ENCODE data around the gene GOLGA6D.
"Not testable (repeated sequence)": the region's sequence is repeated elsewhere in the genome, so short reads cannot be mapped to it uniquely, and the experiment has no call there.

The GOLGA6D gene

GRCh38 chr15:75237316-75237982 lies 45.2 kb upstream of the GOLGA6D start:
- H3K27me3 ChIP-seq, result peaks cover 0 to 54% of the 10 kb centered on the region in 2 donors
- H3K4me3 ChIP-seq, result no peak overlapping the region
- no peak overlapping the region for H3K27ac ChIP-seq
- intact Hi-C loops (cut with DNase I; ENCODE audit: low total_unique reads), result loop anchor here (5.0 kb wide), 1 partner anchor 65 kb away; no protein-coding TSS in a partner anchor
- no peaks in the 10 kb centered on the region for H3K36me3 ChIP-seq
- DNase-seq, result peak; percentile 15 to 46
- TF ChIP-seq, protein P1, sequence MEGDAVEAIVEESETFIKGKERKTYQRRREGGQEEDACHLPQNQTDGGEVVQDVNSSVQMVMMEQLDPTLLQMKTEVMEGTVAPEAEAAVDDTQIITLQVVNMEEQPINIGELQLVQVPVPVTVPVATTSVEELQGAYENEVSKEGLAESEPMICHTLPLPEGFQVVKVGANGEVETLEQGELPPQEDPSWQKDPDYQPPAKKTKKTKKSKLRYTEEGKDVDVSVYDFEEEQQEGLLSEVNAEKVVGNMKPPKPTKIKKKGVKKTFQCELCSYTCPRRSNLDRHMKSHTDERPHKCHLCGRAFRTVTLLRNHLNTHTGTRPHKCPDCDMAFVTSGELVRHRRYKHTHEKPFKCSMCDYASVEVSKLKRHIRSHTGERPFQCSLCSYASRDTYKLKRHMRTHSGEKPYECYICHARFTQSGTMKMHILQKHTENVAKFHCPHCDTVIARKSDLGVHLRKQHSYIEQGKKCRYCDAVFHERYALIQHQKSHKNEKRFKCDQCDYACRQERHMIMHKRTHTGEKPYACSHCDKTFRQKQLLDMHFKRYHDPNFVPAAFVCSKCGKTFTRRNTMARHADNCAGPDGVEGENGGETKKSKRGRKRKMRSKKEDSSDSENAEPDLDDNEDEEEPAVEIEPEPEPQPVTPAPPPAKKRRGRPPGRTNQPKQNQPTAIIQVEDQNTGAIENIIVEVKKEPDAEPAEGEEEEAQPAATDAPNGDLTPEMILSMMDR (IDR thresholded peaks at IDR 0.05), result no peak
- H3K9me3 ChIP-seq, result no peaks in the 10 kb centered on the region
- H3K4me1 ChIP-seq, result no peaks in the 10 kb centered on the region

DNA sequence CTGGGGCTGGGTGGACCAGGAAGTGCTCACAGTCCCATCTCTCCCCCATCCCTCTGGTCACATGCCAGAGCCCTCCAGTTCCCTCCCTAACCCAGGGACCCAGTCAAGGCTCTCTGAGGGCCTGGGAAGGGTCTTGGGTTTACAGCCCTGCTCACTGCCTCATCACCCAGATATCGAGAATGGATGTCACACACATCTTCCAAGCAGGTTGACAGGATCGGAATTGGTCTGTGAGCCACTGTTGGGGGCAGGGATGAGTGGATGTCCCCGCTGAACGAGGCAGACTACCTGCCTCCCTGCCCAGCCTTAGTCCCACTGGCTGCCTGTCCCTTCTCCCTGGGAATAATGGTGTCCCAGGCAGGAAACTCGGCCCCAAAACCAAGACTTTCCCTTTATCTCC lies 44.5 kb upstream of the GOLGA6D start:
- Histone ChIP-seq H3K36me3 (no peaks in the 10 kb centered on the region), H3K4me1 (no peaks in the 10 kb centered on the region), H3K27ac (no peak overlapping the region), H3K4me3 (no peak overlapping the region), H3K9me3 (no peaks in the 10 kb centered on the region), H3K27me3 (peaks cover 0 to 47% of the 10 kb centered on the region in 2 donors)
- intact Hi-C loops (cut with DNase I; ENCODE audit: low total_unique reads), result loop anchor here (5.0 kb wide), 1 partner anchor 64 kb away; no protein-coding TSS in a partner anchor
- peak; percentile 3 to 31 for DNase-seq
- TF ChIP-seq, protein P1 (IDR thresholded peaks at IDR 0.05), result no peak

- H3K27ac ChIP-seq; H3K4me1 ChIP-seq; H3K9me3 ChIP-seq; H3K36me3 ChIP-seq; intact Hi-C loops (cut with DNase I; ENCODE audit: low total_unique reads); H3K4me3 ChIP-seq; DNase-seq: not testable (repeated sequence)
- peaks cover 0 to 16% of the 10 kb centered on the region in 2 donors for H3K27me3 ChIP-seq
Observed at GRCh38 chr15:75245741-75246140, 36.9 kb upstream of the GOLGA6D start.

DNA sequence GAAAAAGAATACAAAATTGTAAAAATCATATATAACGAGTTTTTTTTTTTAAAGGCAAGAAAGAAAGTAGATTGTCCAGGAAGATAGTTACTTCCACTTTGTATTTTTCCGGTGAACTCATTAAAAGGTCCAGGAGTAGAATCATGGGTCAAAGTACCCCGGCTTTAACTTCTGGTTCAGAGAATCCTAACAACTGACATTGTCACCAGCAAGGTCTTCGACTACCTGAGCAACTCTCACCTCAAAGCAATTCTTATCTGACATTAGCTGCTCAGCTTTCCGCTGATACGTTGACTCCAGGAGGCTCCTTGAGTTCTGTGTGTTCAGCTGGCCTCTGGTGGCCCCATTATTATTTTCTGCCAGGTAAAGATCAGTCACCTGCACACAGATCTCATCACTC lies 33.6 kb upstream of the GOLGA6D start:
- DNase-seq; H3K9me3 ChIP-seq; H3K4me1 ChIP-seq; H3K27ac ChIP-seq; H3K36me3 ChIP-seq; H3K4me3 ChIP-seq; intact Hi-C loops (cut with DNase I; ENCODE audit: low total_unique reads): not testable (repeated sequence)
- H3K27me3 ChIP-seq, result peaks cover 0 to 20% of the 10 kb centered on the region in 2 donors

DNA sequence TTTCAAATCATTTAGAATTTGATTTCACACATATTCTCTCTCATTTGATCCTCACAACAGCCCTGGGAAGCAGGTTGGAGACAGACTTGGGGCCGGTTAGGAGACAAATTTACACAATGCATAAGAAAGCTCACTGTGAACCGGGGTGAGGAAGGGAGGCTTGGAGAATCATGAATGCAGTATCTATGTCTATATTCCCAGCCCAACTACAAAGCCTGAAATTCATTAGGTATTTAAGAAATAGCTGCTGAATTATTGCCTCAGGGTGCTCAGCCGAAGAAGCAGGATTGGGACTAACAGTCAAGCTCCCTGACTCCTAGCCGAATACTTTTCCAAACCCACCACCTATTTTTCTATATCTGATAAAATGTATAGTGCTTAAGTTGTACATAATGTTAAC lies 32.9 kb upstream of the GOLGA6D start:
- peaks cover 0 to 20% of the 10 kb centered on the region in 2 donors for H3K27me3 ChIP-seq
- peak in 1 of 2 donors; percentile 34 for DNase-seq

DNA sequence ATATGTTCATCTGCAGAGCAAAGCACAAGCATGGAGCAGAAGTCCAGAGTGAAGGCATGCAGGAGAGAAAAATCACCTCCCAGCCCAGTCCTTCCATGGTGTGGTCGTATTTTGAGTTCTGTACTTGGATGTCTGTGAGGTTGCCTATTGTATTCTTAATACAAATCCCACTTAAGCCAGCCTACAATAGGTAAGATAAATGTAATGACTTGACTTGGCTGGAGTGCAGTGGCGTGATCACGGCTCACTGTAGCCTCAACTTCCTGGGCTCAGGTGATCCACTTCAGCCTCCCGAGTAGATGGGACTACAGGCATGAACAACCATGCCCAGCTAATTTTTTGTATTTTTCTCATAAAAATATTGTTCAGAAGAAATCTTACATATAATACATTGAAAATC lies 31.3 kb upstream of the GOLGA6D start:
- H3K9me3 ChIP-seq; intact Hi-C loops (cut with DNase I; ENCODE audit: low total_unique reads); H3K4me3 ChIP-seq; H3K27ac ChIP-seq; DNase-seq; H3K4me1 ChIP-seq; H3K36me3 ChIP-seq: not testable (repeated sequence)
- H3K27me3 ChIP-seq, result peaks cover 0 to 18% of the 10 kb centered on the region in 2 donors

More for the DNA sequence above, 32.9 kb upstream of the GOLGA6D start:
- intact Hi-C loops (cut with DNase I; ENCODE audit: low total_unique reads), result no loop called here
- no peak overlapping the region for H3K27ac ChIP-seq
- H3K4me3 ChIP-seq, result no peak overlapping the region
- H3K4me1 ChIP-seq, result no peaks in the 10 kb centered on the region
- no peaks in the 10 kb centered on the region for H3K36me3 ChIP-seq
- H3K9me3 ChIP-seq, result no peaks in the 10 kb centered on the region
- TF ChIP-seq, protein P1 (IDR thresholded peaks at IDR 0.05), result no peak

DNA sequence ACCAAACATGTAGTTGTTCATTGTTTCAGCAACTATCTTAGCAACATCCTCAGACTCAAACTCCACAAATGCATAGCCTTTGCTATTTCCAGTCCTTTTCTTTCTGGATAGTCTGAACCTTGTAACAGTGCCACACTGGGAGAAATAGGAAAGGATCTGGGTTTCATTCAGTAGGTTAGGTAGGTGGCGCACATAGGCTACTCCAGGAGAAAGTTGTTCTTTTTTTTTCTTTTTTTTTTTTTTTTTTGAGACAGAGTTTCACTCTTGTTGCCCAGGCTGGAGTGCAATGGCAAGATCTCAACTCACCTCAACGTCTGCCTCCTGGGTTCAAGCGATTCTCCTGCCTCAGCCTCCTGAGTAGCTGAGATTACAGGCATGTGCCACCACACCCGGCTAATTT lies 30.4 kb upstream of the GOLGA6D start:
- H3K27ac ChIP-seq; DNase-seq; intact Hi-C loops (cut with DNase I; ENCODE audit: low total_unique reads); H3K9me3 ChIP-seq; H3K4me3 ChIP-seq; H3K36me3 ChIP-seq; H3K4me1 ChIP-seq: not testable (repeated sequence)
- H3K27me3 ChIP-seq, result peaks cover 0 to 16% of the 10 kb centered on the region in 2 donors

- H3K36me3 ChIP-seq; H3K9me3 ChIP-seq; H3K27ac ChIP-seq; H3K4me3 ChIP-seq; DNase-seq; intact Hi-C loops (cut with DNase I; ENCODE audit: low total_unique reads); H3K4me1 ChIP-seq; H3K27me3 ChIP-seq: not testable (repeated sequence)
Observed at GRCh38 chr15:75258034-75258433, 24.6 kb upstream of the GOLGA6D start, which contains the start of gene GOLGA6C. Gene GOLGA6C (plus strand): TSS chr15:75258334. CDS start chr15:75258599, 265 bp downstream.

GRCh38 chr15:75258620-75259343 lies 23.9 kb upstream of the GOLGA6D start:
- H3K36me3 ChIP-seq; H3K27ac ChIP-seq; H3K4me3 ChIP-seq; DNase-seq; H3K27me3 ChIP-seq; intact Hi-C loops (cut with DNase I; ENCODE audit: low total_unique reads); H3K9me3 ChIP-seq; H3K4me1 ChIP-seq: not testable (repeated sequence)

DNA sequence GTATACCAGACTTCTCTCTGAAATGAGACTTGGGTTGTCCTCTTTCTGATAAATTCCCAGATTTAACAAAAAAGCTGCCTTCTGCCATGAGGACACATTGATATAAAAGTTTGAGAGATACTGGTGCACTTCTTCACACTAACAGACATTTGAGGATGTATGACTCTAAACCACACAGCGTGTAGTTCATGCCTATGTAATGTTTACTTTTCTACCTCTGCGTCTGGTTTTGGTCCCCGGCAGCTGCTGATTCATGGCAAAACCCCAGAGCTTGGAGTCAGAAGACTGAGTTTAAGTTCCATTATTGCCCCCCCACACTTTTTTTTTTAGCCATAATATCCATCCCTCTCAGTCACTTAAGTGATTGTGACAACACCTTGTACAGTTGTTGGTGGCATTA lies 22.8 kb upstream of the GOLGA6D start:
- intact Hi-C loops (cut with DNase I; ENCODE audit: low total_unique reads); H3K27ac ChIP-seq; H3K4me3 ChIP-seq; H3K9me3 ChIP-seq; H3K4me1 ChIP-seq; H3K27me3 ChIP-seq; DNase-seq; H3K36me3 ChIP-seq: not testable (repeated sequence)

- H3K36me3 ChIP-seq; intact Hi-C loops (cut with DNase I; ENCODE audit: low total_unique reads); H3K27ac ChIP-seq; DNase-seq; H3K9me3 ChIP-seq; H3K4me3 ChIP-seq; H3K27me3 ChIP-seq; H3K4me1 ChIP-seq: not testable (repeated sequence)
Observed at GRCh38 chr15:75273751-75274359, 8.8 kb upstream of the GOLGA6D start.
